Mesenchymal stem cell (in vitro differentiated cells and primary cell): ENCODE measurements around the gene MACROD2.

Experiments used
- DNase-seq: peaks from one replicate; pipeline ENCODE4 v3.0.0-alpha.2; 2013
- H2AFZ ChIP-seq: one replicate; pipeline ENCODE4 v1.6.1; 2013; ENCODE audit warnings: low read depth, mild to moderate bottlenecking, control low read depth, inconsistent platforms, low read length, moderate library complexity
- H2AK5ac ChIP-seq: 2 replicates; pipeline ENCODE4 v1.6.1; 2013; ENCODE audit warnings: low read length, moderate library complexity, mild to moderate bottlenecking, inconsistent platforms; ENCODE audit not compliant: severe bottlenecking
- H2BK120ac ChIP-seq: one replicate; pipeline ENCODE4 v1.6.1; 2013; ENCODE audit warnings: low read depth, mild to moderate bottlenecking, inconsistent platforms, low read length, moderate library complexity
- H2BK12ac ChIP-seq, 2 experiments: one replicate each; pipeline ENCODE4 v1.6.1; 2013; ENCODE audit warnings: inconsistent platforms in 2 of 2, low read length in 2 of 2, mild to moderate bottlenecking in 2 of 2, moderate library complexity in 2 of 2, control low read depth in 1 of 2
- H2BK15ac ChIP-seq: one replicate; pipeline ENCODE4 v1.6.1; 2013; ENCODE audit warnings: mild to moderate bottlenecking, low read depth, inconsistent platforms; ENCODE audit not compliant: poor library complexity, severe bottlenecking
- H2BK5ac ChIP-seq: 2 replicates; pipeline ENCODE4 v1.6.1; 2013; ENCODE audit warnings: low read depth, mild to moderate bottlenecking, low read length, control low read depth, inconsistent platforms; ENCODE audit not compliant: poor library complexity, severe bottlenecking
- H3K14ac ChIP-seq, 2 experiments: one replicate each; pipeline ENCODE4 v1.6.1; 2013; ENCODE audit warnings: inconsistent platforms in 2 of 2, low read length in 2 of 2, control low read depth in 1 of 2, mild to moderate bottlenecking in 1 of 2, moderate library complexity in 1 of 2
- H3K18ac ChIP-seq, 2 experiments: one replicate each; pipeline ENCODE4 v1.6.1; 2013; ENCODE audit warnings: inconsistent platforms in 2 of 2, low read length in 2 of 2, control low read depth in 1 of 2, low read depth in 1 of 2, mild to moderate bottlenecking in 1 of 2
- H3K23ac ChIP-seq, 2 experiments: one replicate each; pipeline ENCODE4 v1.6.1; 2013; ENCODE audit warnings: inconsistent platforms in 2 of 2, low read length in 2 of 2, mild to moderate bottlenecking in 2 of 2, moderate library complexity in 2 of 2, control low read depth in 1 of 2
- H3K27ac ChIP-seq: 2 replicates; pipeline ENCODE4 v1.5.1; 2013; ENCODE audit warnings: mild to moderate bottlenecking, moderate library complexity, low read length, control low read depth, inconsistent platforms; ENCODE audit not compliant: poor library complexity, severe bottlenecking
- H3K27me3 ChIP-seq, 2 experiments: 2 replicates each; pipeline versions ENCODE4 v1.6.1 to v1.7.0; 2013; ENCODE audit warnings: low read length in 2 of 2, mild to moderate bottlenecking in 2 of 2, moderate library complexity in 2 of 2, control low read depth in 1 of 2, inconsistent platforms in 1 of 2; ENCODE audit not compliant: control insufficient read depth in 1 of 2, insufficient read depth in 1 of 2
- H3K36me3 ChIP-seq, 2 experiments: 2 replicates each; pipeline versions ENCODE4 v1.6.1 to v1.7.0; 2013; ENCODE audit warnings: low read length in 2 of 2, control low read depth in 1 of 2, inconsistent platforms in 1 of 2, low read depth in 1 of 2, mild to moderate bottlenecking in 1 of 2; ENCODE audit not compliant: insufficient read depth in 2 of 2, control insufficient read depth in 1 of 2
- H3K4ac ChIP-seq, 2 experiments: one replicate each; pipeline ENCODE4 v1.6.1; 2013; ENCODE audit warnings: inconsistent platforms in 2 of 2, low read length in 2 of 2, mild to moderate bottlenecking in 2 of 2, moderate library complexity in 2 of 2, control low read depth in 1 of 2, low read depth in 1 of 2
- H3K4me1 ChIP-seq: 2 replicates; pipeline ENCODE4 v1.6.1; 2013; ENCODE audit warnings: low read depth, low read length, control low read depth; ENCODE audit not compliant: control insufficient read depth, insufficient read depth
- H3K4me2 ChIP-seq: 2 replicates; pipeline ENCODE4 v1.6.1; 2013; ENCODE audit warnings: low read length, mild to moderate bottlenecking, inconsistent platforms; ENCODE audit not compliant: poor library complexity, severe bottlenecking
- H3K4me3 ChIP-seq, 2 experiments: 2 replicates each; pipeline versions ENCODE4 v1.5.1 to v1.7.0; 2013; ENCODE audit warnings: low read length in 2 of 2, mild to moderate bottlenecking in 2 of 2, control low read depth in 1 of 2, low read depth in 1 of 2; ENCODE audit not compliant: insufficient read depth in 1 of 2
- H3K79me1 ChIP-seq: replicated peaks from 2 replicates; pipeline ENCODE4 v1.6.1; 2013; ENCODE audit warnings: mild to moderate bottlenecking, control low read depth, low read length, inconsistent platforms; ENCODE audit not compliant: poor library complexity, severe bottlenecking
- H3K9ac ChIP-seq: 2 replicates; pipeline ENCODE4 v1.7.0; 2013; ENCODE audit warnings: mild to moderate bottlenecking, low read length, moderate library complexity
- H3K9me3 ChIP-seq: 2 replicates; pipeline ENCODE4 v1.7.0; 2013; ENCODE audit warnings: mild to moderate bottlenecking, low read length; ENCODE audit not compliant: control insufficient read depth
- H4K8ac ChIP-seq: one replicate; pipeline ENCODE4 v1.6.1; 2013; ENCODE audit warnings: inconsistent platforms, mild to moderate bottlenecking, low read length, moderate library complexity
- H4K91ac ChIP-seq: one replicate; pipeline ENCODE4 v1.6.1; 2013; ENCODE audit warnings: mild to moderate bottlenecking, low read length, inconsistent platforms
- WGBS: methylation state at CpG from one replicate; pipeline ENCODE4 v1.1.7; 2013; ENCODE audit warnings: mixed read lengths; 5-methylcytosine and 5-hydroxymethylcytosine counted together

MACROD2 gene

DNA sequence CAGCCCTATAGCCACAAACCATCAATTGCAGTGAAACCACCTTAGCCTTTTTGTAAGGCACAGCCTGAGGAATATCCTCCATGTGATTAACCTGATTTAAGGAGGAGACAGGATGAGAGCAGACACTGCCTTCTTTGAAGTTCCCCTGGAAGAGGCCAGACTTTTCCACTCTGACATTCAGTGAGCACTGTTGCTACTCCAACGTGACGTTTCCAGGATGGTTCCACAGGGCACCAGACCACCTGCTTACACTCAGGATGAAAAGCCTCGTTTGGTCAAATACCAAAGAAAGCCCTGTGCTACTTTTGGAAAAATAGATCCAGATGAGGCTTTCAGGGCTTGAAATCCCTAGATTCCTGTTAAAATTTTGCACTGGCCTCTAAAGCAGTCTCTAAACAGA lies 1444.2 kb downstream of the MACROD2 start:
- H3K18ac ChIP-seq, result no peak overlapping the region
- no peak overlapping the region for H2BK5ac ChIP-seq
- H3K4me2 ChIP-seq, result no peak overlapping the region
- H2BK12ac ChIP-seq, result no peak overlapping the region
- H3K4ac ChIP-seq, result no peak overlapping the region
- no peak overlapping the region for H4K8ac ChIP-seq
- H2AFZ ChIP-seq, result no peak overlapping the region
- no peaks in the 10 kb centered on the region for H3K9me3 ChIP-seq
- H3K14ac ChIP-seq, result no peak overlapping the region
- H2AK5ac ChIP-seq, result no peak overlapping the region
- no peak overlapping the region for H3K4me3 ChIP-seq
- DNase-seq, result no peak
- 64% methylated on average over 3 of the region's 3 CpGs for WGBS
- H3K4me1 ChIP-seq, result no peaks in the 10 kb centered on the region
- no peak overlapping the region for H3K23ac ChIP-seq
- no peak overlapping the region for H3K9ac ChIP-seq
- H3K27ac ChIP-seq, result no peak overlapping the region
- H2BK15ac ChIP-seq, result no peak overlapping the region
- no peaks in the 10 kb centered on the region for H3K79me1 ChIP-seq
- no peak overlapping the region for H4K91ac ChIP-seq
- no peak overlapping the region for H2BK120ac ChIP-seq
- no peaks in the 10 kb centered on the region for H3K36me3 ChIP-seq
- H3K27me3 ChIP-seq, result no peaks in the 10 kb centered on the region

DNA sequence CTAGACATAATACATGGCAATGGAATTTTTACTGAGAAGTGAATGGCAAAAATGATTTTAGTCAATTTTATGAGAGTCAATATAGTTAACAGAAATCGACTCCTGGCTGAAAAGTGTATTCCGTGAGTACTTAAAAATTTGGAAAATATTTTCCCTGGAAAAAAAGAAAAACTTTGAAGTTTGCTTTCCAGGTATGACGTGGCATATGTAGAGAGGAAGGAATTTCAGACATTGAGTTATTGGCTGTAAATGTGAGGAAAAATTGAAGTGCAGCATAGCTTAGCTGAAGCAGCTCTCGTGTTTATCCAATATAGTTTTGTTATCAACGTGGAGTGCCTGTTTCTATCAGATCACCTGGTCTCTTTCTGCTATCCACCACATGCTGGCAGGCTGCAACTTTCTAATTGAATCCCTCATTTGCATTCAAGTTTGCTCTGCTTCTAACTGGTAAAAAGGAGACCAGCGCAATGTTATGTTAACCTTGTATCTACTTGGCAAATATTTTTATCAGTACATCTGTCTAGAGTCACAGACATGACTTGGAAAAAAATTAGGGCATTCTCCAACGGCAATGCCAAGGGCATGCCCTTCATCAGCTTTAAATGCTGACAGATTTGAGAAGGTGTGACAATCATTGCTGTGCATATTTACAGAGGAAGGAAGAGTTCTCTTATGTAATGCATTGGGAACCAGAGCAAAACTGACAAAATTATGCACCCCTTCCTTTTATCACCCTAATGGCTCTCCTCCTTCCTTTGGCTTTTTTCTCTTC lies 1444.9 kb downstream of the MACROD2 start:
- no peaks in the 10 kb centered on the region for H3K9me3 ChIP-seq

DNA sequence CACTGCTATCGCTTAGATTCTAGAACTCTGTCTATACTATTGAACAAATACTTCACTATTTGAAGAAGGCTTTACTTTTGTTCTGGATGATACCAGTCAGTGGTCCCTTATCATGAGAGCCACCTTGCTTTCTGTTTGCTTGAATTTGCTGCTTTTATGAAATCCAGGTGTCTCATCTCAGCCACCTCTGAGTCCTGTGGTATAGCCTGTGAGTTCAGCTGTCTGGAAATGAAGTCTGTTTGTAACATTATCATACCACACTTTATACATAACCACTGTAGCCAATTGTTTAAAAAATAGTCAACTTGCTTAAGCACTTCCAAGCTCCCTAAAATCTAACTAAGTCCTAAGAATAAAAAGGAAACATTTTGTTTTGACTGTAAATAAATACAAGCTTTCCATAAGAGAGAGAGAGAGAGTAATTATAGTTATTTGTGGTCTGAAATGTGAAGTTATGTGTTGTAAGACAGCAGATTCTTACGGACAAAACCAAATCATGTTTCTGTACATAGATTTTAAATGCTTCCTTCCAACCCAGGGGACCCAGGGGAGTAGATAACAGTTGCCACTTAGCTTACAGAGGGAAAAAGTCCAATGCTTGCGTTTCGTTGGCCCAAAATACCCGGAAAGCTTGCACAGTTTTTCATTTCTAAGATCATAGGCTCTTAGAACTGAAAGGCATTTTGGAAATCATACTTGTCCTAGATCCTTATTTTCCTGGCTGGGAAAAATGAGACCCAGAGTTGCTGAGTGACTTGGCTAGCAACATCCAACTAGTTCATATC lies 1449.9 kb downstream of the MACROD2 start:
- H4K91ac ChIP-seq, result no peak overlapping the region
- no peak overlapping the region for H2BK12ac ChIP-seq
- H3K18ac ChIP-seq, result no peak overlapping the region
- no peak overlapping the region for H2BK5ac ChIP-seq
- no peak overlapping the region for H3K4ac ChIP-seq
- no peak overlapping the region for H3K27ac ChIP-seq
- DNase-seq, result no peak
- H3K36me3 ChIP-seq, result no peaks in the 10 kb centered on the region
- no peak overlapping the region for H3K14ac ChIP-seq
- H3K9ac ChIP-seq, result no peak overlapping the region
- H2AFZ ChIP-seq, result no peak overlapping the region
- no peak overlapping the region for H2BK120ac ChIP-seq
- no peaks in the 10 kb centered on the region for H3K9me3 ChIP-seq
- H3K4me3 ChIP-seq, result no peak overlapping the region
- H2BK15ac ChIP-seq, result no peak overlapping the region
- H2AK5ac ChIP-seq, result peak overlapping the region; percentile 30
- peaks cover 8% of the 10 kb centered on the region for H3K4me1 ChIP-seq
- H3K27me3 ChIP-seq, result no peaks in the 10 kb centered on the region
- H3K23ac ChIP-seq, result no peak overlapping the region
- H3K79me1 ChIP-seq, result no peaks in the 10 kb centered on the region
- WGBS, result 65% methylated on average over 4 of the region's 5 CpGs
- no peak overlapping the region for H4K8ac ChIP-seq
- no peak overlapping the region for H3K4me2 ChIP-seq

More for the DNA sequence above, 1444.9 kb downstream of the MACROD2 start:
- Histone ChIP-seq H2BK12ac (no peak overlapping the region), H2BK120ac (no peak overlapping the region), H3K27ac (no peak overlapping the region), H3K9ac (no peak overlapping the region), H4K91ac (no peak overlapping the region), H3K4me3 (no peak overlapping the region), H3K14ac (no peak overlapping the region), H4K8ac (no peak overlapping the region), H3K23ac (no peak overlapping the region), H2BK15ac (no peak overlapping the region), H3K18ac (no peak overlapping the region), H3K27me3 (no peaks in the 10 kb centered on the region), H2BK5ac (no peak overlapping the region), H3K79me1 (no peaks in the 10 kb centered on the region), H2AK5ac (no peak overlapping the region), H3K4ac (no peak overlapping the region), H2AFZ (no peak overlapping the region), H3K4me2 (no peak overlapping the region), H3K4me1 (no peaks in the 10 kb centered on the region), H3K36me3 (no peaks in the 10 kb centered on the region)
- WGBS, result 82% methylated on average over 6 of the region's 7 CpGs
- DNase-seq, result no peak

DNA sequence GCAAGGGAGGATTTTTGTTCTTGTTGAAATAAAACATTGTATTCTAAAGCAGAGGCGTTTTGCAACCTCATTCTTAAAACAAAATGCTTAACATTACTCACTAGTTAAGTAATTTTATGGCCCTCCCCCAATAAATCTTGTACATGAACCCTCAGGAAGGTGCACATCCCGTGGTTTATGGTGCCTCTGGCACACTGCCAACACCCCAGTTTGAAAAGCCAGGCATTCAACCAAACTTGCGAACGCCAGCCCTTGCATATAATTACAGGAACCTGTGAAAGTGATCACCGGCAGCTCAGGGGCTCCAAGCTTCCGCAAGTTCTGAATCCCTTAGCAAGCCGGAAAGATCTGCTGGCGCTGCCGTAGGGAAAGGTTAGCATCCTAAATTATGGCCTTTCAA lies 1451.1 kb downstream of the MACROD2 start:
- no peak overlapping the region for H2BK15ac ChIP-seq
- no peaks in the 10 kb centered on the region for H3K36me3 ChIP-seq
- DNase-seq, result peak; percentile 5
- no peaks in the 10 kb centered on the region for H3K27me3 ChIP-seq
- H2AFZ ChIP-seq, result no peak overlapping the region
- H3K9ac ChIP-seq, result no peak overlapping the region
- no peak overlapping the region for H3K18ac ChIP-seq
- no peak overlapping the region for H2BK12ac ChIP-seq
- no peak overlapping the region for H2BK5ac ChIP-seq
- no peak overlapping the region for H4K8ac ChIP-seq
- H2AK5ac ChIP-seq, result no peak overlapping the region
- peaks cover 8% of the 10 kb centered on the region for H3K4me1 ChIP-seq
- H4K91ac ChIP-seq, result no peak overlapping the region
- no peak overlapping the region for H3K4me3 ChIP-seq
- H3K4me2 ChIP-seq, result peak overlapping the region; percentile 24
- no peaks in the 10 kb centered on the region for H3K79me1 ChIP-seq
- H3K23ac ChIP-seq, result no peak overlapping the region
- H2BK120ac ChIP-seq, result no peak overlapping the region
- no peak overlapping the region for H3K4ac ChIP-seq
- H3K27ac ChIP-seq, result peak overlapping the region; percentile 37
- H3K9me3 ChIP-seq, result no peaks in the 10 kb centered on the region
- WGBS, result 46% methylated on average over 7 of the region's 9 CpGs
- H3K14ac ChIP-seq, result no peak overlapping the region
